HG03521 (cell line): Measurements from ENCODE around the gene ARHGAP26.
A peak's percentile ranks its signal among the peaks of the same experiment; 100 is the strongest.
"Not testable (repeated sequence)": the region's sequence is repeated elsewhere in the genome, so short reads cannot be mapped to it uniquely, and the experiment has no call there.

Source experiments
- ATAC-seq: cut with Tn5 transposase; IDR thresholded peaks from one replicate; pipeline ENCODE4 v1.9.1; 2021; ENCODE audit warnings: mild to moderate bottlenecking, moderate library complexity; ENCODE audit not compliant: unreplicated experiment

ARHGAP26 gene

DNA sequence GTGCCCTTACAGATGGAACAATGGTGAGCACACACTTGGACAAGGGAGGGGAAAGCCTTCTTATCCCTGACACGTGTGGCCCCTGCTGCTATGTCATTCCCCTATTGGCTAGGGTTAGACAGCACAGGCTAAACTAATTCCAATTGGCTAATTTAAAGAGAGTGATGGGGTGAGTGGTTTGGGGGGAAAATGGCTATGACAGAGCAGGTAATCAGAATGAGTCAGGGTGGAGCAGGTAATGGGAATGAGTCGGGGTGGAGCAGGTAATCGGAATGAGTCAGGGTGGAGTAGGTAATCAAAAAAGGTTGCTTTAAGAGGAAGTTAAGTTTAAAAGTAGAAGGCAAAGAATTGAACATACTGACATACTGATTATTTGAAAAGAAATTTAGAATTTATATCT is 324.4 kb downstream of the ARHGAP26 start:
- ATAC-seq = not testable (repeated sequence)

GRCh38 chr5:143101121-143101520 is 330.9 kb downstream of the ARHGAP26 start:
- peak; percentile 90 for ATAC-seq

- no peak for ATAC-seq
These were observed 331.7 kb downstream of the ARHGAP26 start for GRCh38 chr5:143101725-143102386.

DNA sequence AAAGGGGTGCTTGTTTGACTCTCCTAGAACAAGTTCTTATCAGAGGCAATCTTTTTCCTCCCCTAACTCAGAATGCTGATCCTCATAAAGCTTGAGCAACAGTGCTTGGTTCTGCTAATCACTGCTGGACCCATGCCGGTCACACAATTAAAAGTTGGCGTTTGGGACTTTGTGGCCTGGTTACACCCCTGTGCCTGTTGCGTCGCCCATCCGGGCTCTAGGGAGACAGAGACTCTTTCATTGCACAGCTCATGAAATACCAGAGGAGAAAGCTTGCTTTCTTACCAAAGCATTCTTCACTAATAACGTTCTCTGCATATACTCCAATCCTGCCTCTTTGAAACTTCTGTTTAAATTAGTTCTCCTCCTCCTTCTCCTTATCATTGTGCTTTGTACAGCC is 332.2 kb downstream of the ARHGAP26 start:
- no peak for ATAC-seq

GRCh38 chr5:143105216-143105905 is 335.2 kb downstream of the ARHGAP26 start:
- no peak for ATAC-seq

- no peak for ATAC-seq
These were observed 336.0 kb downstream of the ARHGAP26 start for GRCh38 chr5:143106174-143106573.

DNA sequence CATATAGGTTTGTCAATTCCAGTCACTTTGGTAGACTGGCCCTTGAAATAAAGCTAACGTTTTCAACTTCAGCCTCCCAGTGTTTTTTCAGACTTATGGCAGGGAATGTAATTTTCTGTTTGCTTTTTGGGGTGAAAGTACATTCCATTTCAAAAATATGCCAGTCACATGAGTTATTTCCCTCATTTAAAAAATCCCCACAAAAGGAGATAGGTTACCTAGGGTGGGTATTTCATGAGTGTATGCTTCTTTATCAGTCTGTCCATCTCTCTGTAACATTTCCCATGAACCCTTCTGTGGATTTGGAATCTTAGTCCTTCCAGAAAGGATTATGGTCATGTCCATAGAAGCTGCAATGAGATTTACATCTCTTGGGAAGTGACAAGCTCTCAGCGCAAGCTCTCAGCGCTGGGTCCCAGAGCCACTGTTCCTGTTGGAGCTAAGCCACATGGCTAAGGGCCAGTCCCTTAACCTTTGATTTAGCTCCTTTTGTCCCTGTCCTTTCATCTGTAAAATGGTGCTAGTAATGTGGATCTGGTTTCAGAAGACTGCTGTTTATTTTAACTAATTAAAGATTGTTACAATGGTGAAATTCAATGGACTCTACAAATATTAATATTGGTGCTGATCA is 338.4 kb downstream of the ARHGAP26 start:
- no peak for ATAC-seq

GRCh38 chr5:143110591-143110990 is 340.4 kb downstream of the ARHGAP26 start:
- no peak for ATAC-seq

DNA sequence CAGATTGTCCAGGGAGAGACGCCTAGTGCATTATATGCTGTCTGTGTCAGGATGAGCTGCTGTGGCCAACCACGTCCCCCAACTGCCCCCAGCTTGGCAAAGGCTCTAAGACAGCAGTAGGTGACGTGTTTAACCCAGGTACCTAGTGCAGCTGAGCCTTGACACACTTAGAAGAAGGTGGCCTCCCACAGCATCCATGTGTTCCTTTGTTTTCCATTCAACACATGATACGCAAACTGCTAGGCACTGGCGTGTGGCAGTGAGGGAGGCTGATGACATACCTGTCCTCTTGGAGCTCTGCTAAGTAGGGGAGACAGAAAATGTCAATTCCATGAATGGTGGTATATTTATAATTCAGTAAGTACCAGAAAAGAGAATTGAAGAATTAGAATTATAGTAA is 341.6 kb downstream of the ARHGAP26 start:
- no peak for ATAC-seq

DNA sequence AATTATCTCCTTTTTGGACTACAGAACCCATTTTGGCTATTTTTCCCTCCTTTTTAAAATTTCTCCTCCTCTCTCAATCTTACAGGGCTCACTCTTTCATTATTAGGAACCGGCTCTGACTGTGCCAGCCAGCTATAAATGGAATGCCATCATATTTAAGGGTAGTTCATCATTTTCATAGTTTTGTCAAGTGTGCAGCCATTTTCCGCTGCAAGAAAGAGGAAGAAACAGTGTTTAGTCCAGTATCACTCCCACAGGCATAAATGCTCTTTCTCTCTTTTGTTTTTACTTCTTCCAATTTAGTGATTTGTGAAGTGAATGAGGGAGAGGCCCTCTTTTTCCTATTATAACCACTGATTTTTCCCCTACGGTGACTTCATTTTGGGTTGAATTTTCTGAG is 343.3 kb downstream of the ARHGAP26 start:
- ATAC-seq = no peak

GRCh38 chr5:143114481-143114880 is 344.3 kb downstream of the ARHGAP26 start:
- ATAC-seq = no peak

DNA sequence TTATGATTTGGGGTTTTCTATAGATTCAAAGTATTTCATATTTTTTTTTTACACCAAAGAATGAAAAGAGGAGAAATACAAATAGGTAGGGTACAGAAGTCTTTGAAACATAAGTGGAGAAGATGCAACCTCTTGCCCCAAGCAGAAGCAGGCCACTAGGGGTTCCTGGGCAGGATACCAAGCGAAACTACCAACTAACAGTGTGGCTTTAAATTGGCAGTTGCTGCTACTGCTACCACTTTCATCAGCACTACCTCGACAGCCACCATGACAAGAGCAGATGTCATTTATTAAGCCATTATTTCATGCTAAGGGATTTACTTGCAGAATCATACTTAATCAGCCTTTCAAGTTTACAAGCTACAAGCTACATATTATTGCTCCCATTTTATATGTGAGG is 345.2 kb downstream of the ARHGAP26 start:
- ATAC-seq = no peak

DNA sequence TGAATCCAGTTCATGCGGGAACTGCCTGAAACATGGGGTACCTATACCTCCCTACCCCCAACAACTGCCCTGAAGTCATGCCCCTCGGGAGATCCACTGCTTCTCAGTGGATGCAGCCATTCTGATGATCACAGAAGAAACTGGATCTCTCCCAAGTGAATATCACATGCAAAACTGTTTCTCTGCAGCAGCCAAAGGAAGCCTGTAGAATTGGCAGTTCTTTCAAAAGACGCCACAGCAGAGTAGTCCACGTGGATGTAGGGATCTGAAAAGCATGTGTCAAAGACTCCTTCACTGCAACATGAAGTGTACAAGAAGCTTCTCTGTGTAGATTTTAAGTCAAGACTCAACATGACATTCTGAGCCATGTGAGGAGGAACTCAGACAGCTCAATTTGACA is 346.6 kb downstream of the ARHGAP26 start:
- no peak for ATAC-seq

GRCh38 chr5:143117821-143118220 is 347.6 kb downstream of the ARHGAP26 start:
- ATAC-seq = no peak

GRCh38 chr5:143118222-143118621 is 348.0 kb downstream of the ARHGAP26 start:
- no peak for ATAC-seq

- ATAC-seq = peak; percentile 5
These were observed 348.6 kb downstream of the ARHGAP26 start for GRCh38 chr5:143118818-143119217.

DNA sequence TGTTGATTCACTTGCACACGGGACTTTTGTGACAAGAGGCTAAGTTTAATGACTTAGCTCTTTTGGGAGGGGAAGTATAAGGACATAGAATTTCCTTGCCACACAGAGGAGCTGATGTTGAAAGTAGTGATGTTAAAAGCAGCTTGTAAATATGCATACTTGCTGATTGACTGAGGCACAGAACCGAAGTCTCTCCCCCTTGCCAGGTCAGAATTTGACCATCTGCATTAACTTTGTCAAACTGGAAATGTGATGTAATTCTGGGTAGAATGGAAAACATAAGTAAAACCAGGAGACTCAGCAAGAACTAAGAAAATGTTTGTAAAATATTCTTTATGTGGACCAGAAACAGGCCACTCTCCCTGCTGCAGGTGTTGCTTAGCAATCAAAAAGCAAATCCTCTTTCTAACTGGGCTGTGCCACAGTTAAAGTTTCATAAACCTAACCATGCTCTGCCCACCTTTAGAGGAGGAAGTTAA is 349.2 kb downstream of the ARHGAP26 start:
- peak; percentile 62 for ATAC-seq

DNA sequence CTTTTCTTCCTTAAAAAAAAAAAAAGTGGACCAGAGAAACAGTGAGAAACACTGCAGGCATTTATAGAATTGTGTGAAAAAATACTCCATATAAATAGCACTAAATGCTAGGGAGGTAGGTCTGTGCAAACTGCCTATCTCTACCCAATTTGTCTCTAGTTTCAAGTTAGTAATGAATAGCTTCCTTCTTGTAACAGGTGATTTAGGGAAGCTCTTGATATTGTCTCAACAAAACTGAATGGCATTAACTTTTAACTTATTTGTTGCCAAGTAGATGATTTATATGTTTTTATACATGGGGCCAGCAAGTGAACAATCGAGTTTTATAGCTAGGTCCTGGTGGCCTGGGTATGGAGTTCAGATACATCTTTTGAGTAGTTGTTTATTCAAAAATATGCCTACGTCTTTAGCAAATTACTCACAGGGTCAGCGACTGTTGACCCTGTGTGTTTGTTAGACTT is 349.7 kb downstream of the ARHGAP26 start:
- ATAC-seq = no peak

DNA sequence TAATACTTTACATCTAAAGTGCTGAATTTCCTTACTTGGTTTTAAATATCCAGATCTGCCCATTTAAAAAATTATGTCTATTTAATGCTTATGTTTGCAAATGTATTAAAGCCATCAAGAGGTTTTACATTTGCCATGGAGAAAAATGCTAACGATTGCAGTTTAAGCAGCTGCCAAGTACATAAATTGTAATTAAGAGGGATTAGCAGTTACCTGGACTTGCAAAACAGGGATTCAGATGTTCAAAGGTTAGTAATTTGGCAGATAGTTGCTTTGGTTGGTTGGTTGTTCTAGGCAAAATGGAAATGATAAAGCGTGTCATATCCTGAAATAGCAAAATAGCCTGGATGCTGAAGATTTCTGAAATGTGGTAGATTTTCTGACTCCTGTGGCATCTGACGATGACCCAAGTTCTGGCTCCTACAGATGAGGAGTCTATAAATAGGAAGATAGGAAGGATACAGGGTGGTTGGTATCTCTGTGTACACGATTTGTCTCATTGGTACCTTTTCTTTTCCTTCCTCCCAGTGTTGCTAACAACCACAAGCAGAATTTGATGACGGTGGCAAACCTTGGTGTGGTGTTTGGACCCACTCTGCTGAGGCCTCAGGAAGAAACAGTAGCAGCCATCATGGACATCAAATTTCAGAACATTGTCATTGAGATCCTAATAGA is 350.4 kb downstream of the ARHGAP26 start:
- ATAC-seq = no peak

DNA sequence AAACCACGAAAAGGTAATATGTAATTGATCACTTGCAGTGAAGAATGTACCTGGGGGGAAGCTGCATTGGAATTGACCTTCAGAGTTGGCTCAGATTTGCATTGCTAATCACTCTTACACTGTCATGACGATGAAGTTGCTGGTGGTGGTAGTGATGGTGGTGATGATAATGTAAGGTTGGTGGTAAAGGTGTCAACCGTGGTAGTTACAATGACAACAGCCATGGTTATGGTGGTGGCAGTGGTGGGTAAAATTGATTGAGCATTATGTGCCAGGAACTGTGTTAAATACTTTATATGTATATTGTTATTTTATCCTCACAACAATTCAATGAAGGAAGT is 350.9 kb downstream of the ARHGAP26 start:
- ATAC-seq = no peak

GRCh38 chr5:143124593-143124992 is 354.4 kb downstream of the ARHGAP26 start:
- no peak for ATAC-seq
